Measurements from ENCODE around the gene SCAI.

DNA sequence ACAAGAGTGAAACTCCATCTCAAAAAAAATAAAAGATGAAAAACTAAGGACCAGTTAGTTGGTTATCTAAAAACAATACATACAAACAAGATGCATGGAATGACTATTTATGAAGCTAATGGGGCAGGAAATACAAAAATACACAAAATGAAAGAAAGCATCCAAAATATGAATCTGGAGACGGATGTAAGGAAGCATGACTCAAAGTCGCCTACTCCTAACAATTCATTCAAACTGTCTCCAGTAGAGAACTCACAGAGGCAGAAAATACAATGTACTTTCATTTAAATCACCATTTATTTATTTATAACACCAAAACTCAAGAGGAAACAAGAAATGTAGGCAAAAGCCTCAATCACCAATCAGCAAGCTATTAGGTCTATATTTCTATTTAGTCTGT lies 68.4 kb downstream of the SCAI start:
- no peak for TF ChIP-seq MZF1 (tag by site-specific recombination; IDR thresholded peaks at IDR 0.05; ENCODE audit: borderline replicate concordance)
- TF ChIP-seq, protein P1, sequence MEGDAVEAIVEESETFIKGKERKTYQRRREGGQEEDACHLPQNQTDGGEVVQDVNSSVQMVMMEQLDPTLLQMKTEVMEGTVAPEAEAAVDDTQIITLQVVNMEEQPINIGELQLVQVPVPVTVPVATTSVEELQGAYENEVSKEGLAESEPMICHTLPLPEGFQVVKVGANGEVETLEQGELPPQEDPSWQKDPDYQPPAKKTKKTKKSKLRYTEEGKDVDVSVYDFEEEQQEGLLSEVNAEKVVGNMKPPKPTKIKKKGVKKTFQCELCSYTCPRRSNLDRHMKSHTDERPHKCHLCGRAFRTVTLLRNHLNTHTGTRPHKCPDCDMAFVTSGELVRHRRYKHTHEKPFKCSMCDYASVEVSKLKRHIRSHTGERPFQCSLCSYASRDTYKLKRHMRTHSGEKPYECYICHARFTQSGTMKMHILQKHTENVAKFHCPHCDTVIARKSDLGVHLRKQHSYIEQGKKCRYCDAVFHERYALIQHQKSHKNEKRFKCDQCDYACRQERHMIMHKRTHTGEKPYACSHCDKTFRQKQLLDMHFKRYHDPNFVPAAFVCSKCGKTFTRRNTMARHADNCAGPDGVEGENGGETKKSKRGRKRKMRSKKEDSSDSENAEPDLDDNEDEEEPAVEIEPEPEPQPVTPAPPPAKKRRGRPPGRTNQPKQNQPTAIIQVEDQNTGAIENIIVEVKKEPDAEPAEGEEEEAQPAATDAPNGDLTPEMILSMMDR (tag by site-specific recombination; IDR thresholded peaks at IDR 0.05) = no peak
